Neural progenitor cell (in vitro differentiated cells): ENCODE measurements around the gene OBSL1. TPM values are rescaled to one million over a fixed set of nuclear protein-coding genes. Genes with fewer than 3 reads are reported as not detected.

ENCODE experiments used
- DNase-seq: peaks from one replicate; pipeline ENCODE4 v3.0.0-alpha.2; 2016; ENCODE audit warnings: low spot score
- H2AFZ ChIP-seq: fragments of 200-600 bp; sonication (generic); replicated peaks from 2 replicates; pipeline ENCODE4 v1.6.1; 2016; ENCODE audit warnings: antibody characterized with exemption
- H3F3A ChIP-seq: fragments of 200-600 bp; sonication (generic); 2 replicates; pipeline ENCODE4 v1.6.1; 2016; ENCODE audit warnings: antibody characterized with exemption, low read depth
- H3K27ac ChIP-seq: fragments of 200-600 bp; sonication (generic); 2 replicates; pipeline ENCODE4 v1.5.1; 2016; ENCODE audit warnings: mild to moderate bottlenecking
- H3K27me3 ChIP-seq: fragments of 200-600 bp; sonication (generic); 2 replicates; pipeline ENCODE4 v1.6.1; 2016; ENCODE audit warnings: mild to moderate bottlenecking, moderate library complexity
- H3K36me3 ChIP-seq: fragments of 200-600 bp; sonication (generic); 2 replicates; pipeline ENCODE4 v1.5.1; 2016
- H3K4me1 ChIP-seq: fragments of 200-600 bp; sonication (generic); 2 replicates; pipeline ENCODE4 v1.6.1; 2016; ENCODE audit warnings: mixed run types
- H3K4me2 ChIP-seq: fragments of 200-600 bp; sonication (generic); 2 replicates; pipeline ENCODE4 v1.6.1; 2016
- H3K4me3 ChIP-seq: fragments of 200-600 bp; sonication (generic); 2 replicates; pipeline ENCODE4 v1.5.1; 2016
- H3K79me2 ChIP-seq: fragments of 200-600 bp; sonication (generic); 2 replicates; pipeline ENCODE4 v1.6.1; 2016; ENCODE audit warnings: low read depth
- H3K9ac ChIP-seq: fragments of 200-600 bp; sonication (generic); 2 replicates; pipeline ENCODE4 v1.6.1; 2016
- H3K9me3 ChIP-seq: fragments of 200-600 bp; sonication (generic); 2 replicates; pipeline ENCODE4 v1.5.1; 2016; ENCODE audit warnings: low read depth
- H4K20me1 ChIP-seq: fragments of 200-600 bp; sonication (generic); 2 replicates; pipeline ENCODE4 v1.6.1; 2016; ENCODE audit warnings: low read depth
- H3K27ac Mint-ChIP-seq: 3 replicates; pipeline ENCODE4 v1.8.0; 2021; ENCODE audit warnings: mixed read lengths
- H3K27me3 Mint-ChIP-seq: 2 replicates; pipeline ENCODE4 v1.8.0; 2022; ENCODE audit warnings: low read depth, mild to moderate bottlenecking, inconsistent platforms, moderate library complexity, mixed read lengths; ENCODE audit not compliant: insufficient read depth
- H3K36me3 Mint-ChIP-seq: 3 replicates; pipeline ENCODE4 v1.8.0; 2021; ENCODE audit warnings: mixed read lengths
- H3K4me1 Mint-ChIP-seq: 3 replicates; pipeline ENCODE4 v1.8.0; 2021; ENCODE audit warnings: mixed read lengths
- H3K4me3 Mint-ChIP-seq: 3 replicates; pipeline ENCODE4 v1.8.0; 2021; ENCODE audit warnings: mild to moderate bottlenecking, moderate library complexity, mixed read lengths
- H3K9me3 Mint-ChIP-seq: 3 replicates; pipeline ENCODE4 v1.8.0; 2020; ENCODE audit warnings: mixed read lengths
- CTCF ChIP-seq: fragments of 200-600 bp; sonication (generic); IDR thresholded peaks from 2 replicates; pipeline ENCODE4 v1.5.1; 2017; ENCODE audit warnings: antibody characterized with exemption, mild to moderate bottlenecking
- EZH2 ChIP-seq: fragments of 200-600 bp; sonication (generic); IDR thresholded peaks from 2 replicates; pipeline ENCODE4 v1.6.1; 2017; ENCODE audit warnings: antibody characterized with exemption, mild to moderate bottlenecking, moderate library complexity
- EZH2phosphoT487 ChIP-seq: fragments of 200-600 bp; sonication (generic); IDR thresholded peaks from 2 replicates; pipeline ENCODE4 v1.6.1; 2017; ENCODE audit warnings: antibody characterized with exemption
- total RNA-seq: library from RNA; depleted of rRNA; stranded (reverse); fragments of >200 nt; gene quantifications from 2 replicates; pipeline ENCODE4 v1.2.3, GENCODE V29; 2015; ENCODE audit warnings: low replicate concordance

The OBSL1 gene
- total RNA-seq, 1 donor from 2014 or later, result 31.0 TPM

- Mint-ChIP-seq H3K27me3 (peaks cover 13% of the 10 kb centered on the region), H3K27ac (peak overlapping the region; percentile 74), H3K4me3 (peak overlapping the region; percentile 62), H3K9me3 (no peaks in the 10 kb centered on the region), H3K4me1 (peaks cover 56% of the 10 kb centered on the region), H3K36me3 (no peaks in the 10 kb centered on the region)
- Histone ChIP-seq H3K36me3 (no peaks in the 10 kb centered on the region), H3K27me3 (no peaks in the 10 kb centered on the region), H2AFZ (no peak overlapping the region), H3K4me2 (peak overlapping the region; percentile 80), H3K4me1 (peaks cover 39% of the 10 kb centered on the region), H4K20me1 (no peaks in the 10 kb centered on the region), H3K79me2 (no peaks in the 10 kb centered on the region), H3F3A (peaks cover 50% of the 10 kb centered on the region), H3K27ac (no peak overlapping the region), H3K9me3 (no peaks in the 10 kb centered on the region), H3K9ac (no peak overlapping the region), H3K4me3 (no peak overlapping the region)
- DNase-seq, result no peak
- TF ChIP-seq CTCF (no peak), EZH2 (no peak), EZH2phosphoT487 (no peak)
Observed at GRCh38 chr2:219575566-219576504, 4.5 kb upstream of the OBSL1 start.

- Histone ChIP-seq H3K9me3 (no peaks in the 10 kb centered on the region), H3K79me2 (peaks cover 7% of the 10 kb centered on the region), H3K4me1 (peaks cover 44% of the 10 kb centered on the region), H3F3A (peaks cover 49% of the 10 kb centered on the region), H4K20me1 (peaks cover 6% of the 10 kb centered on the region), H3K4me3 (no peak overlapping the region), H3K27ac (no peak overlapping the region), H3K9ac (no peak overlapping the region), H3K27me3 (peaks cover 11% of the 10 kb centered on the region), H3K36me3 (no peaks in the 10 kb centered on the region), H3K4me2 (no peak overlapping the region), H2AFZ (no peak overlapping the region)
- DNase-seq, result no peak
- peaks cover 59% of the 10 kb centered on the region for H3K4me1 Mint-ChIP-seq
- H3K27me3 Mint-ChIP-seq, result peaks cover 13% of the 10 kb centered on the region
- TF ChIP-seq CTCF (no peak), EZH2phosphoT487 (no peak), EZH2 (no peak)
- peaks cover 2% of the 10 kb centered on the region for H3K36me3 Mint-ChIP-seq
- H3K4me3 Mint-ChIP-seq, result no peak overlapping the region
- H3K27ac Mint-ChIP-seq, result peak overlapping the region; percentile 29
- no peaks in the 10 kb centered on the region for H3K9me3 Mint-ChIP-seq
Observed at GRCh38 chr2:219574484-219575311, 3.4 kb upstream of the OBSL1 start.

GRCh38 chr2:219573166-219573565 is 1.8 kb upstream of the OBSL1 start:
- DNase-seq, result no peak
- H3K79me2 ChIP-seq, result peaks cover 10% of the 10 kb centered on the region
- H3K27ac ChIP-seq, result no peak overlapping the region
- Mint-ChIP-seq H3K27ac (no peak overlapping the region), H3K9me3 (no peaks in the 10 kb centered on the region), H3K4me3 (peak overlapping the region; percentile 54), H3K4me1 (peaks cover 57% of the 10 kb centered on the region), H3K27me3 (peaks cover 11% of the 10 kb centered on the region), H3K36me3 (peaks cover 9% of the 10 kb centered on the region)
- H3K4me2 ChIP-seq, result no peak overlapping the region
- no peaks in the 10 kb centered on the region for H3K9me3 ChIP-seq
- H3K4me1 ChIP-seq, result peaks cover 34% of the 10 kb centered on the region
- peaks cover 17% of the 10 kb centered on the region for H3K27me3 ChIP-seq
- H4K20me1 ChIP-seq, result peaks cover 19% of the 10 kb centered on the region
- TF ChIP-seq EZH2phosphoT487 (no peak), EZH2 (no peak), CTCF (no peak)
- no peaks in the 10 kb centered on the region for H3K36me3 ChIP-seq
- no peak overlapping the region for H2AFZ ChIP-seq
- no peak overlapping the region for H3K9ac ChIP-seq
- H3F3A ChIP-seq, result peaks cover 34% of the 10 kb centered on the region
- no peak overlapping the region for H3K4me3 ChIP-seq
